Kasumi-1 (cell line): ENCODE data around the gene RGL1.

Experiments
- DNase-seq, 2 experiments: peaks; one replicate each; lab custom pipeline; 2025; lab: John Stamatoyannopoulos, UW

The RGL1 gene

DNA sequence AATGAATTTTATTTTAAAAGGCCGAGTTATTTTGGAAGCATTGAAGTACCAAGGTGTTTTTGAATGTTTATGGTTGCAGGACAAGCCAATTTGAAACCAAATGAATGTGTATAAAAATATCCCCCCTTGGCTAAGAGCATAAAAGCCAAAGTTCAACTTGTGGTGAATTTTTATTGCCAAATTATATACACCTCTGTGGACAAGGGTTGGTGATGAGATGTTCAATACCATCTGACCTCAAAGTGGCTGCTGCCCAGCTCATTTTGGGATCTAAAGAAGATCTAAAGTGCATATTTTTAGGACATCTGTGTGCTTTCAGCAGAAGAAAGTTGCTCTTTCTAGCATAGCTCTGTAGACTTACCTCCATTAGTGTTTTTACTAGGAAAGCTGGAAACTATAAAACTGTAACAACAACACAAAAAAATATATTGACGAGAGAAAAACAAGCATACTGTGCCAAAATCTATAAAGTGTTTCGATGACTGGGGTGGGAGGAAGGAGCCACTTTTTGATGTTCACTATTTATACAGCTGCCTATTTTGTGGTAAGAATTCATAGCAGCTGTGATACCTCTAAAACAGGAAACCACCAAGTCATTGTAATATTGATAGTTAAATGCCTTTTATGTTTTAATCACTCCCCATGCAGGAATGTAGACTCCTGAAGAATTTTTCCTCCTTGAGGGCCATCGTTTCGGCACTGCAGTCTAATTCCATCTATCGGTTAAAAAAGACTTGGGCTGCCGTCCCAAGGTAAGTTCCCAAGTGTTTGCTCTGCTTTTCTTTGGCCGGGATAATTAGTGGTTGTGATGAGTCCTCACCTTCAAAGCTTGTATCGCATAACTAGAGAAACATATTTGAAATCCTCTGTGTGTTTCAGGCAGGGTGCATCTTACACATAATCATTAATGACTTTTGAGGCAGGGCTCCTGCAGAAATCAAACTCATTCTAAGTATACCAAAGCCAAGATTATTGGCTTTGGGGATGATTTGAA, 83.2 kb downstream of the RGL1 start:
- DNase-seq: no peak

DNA sequence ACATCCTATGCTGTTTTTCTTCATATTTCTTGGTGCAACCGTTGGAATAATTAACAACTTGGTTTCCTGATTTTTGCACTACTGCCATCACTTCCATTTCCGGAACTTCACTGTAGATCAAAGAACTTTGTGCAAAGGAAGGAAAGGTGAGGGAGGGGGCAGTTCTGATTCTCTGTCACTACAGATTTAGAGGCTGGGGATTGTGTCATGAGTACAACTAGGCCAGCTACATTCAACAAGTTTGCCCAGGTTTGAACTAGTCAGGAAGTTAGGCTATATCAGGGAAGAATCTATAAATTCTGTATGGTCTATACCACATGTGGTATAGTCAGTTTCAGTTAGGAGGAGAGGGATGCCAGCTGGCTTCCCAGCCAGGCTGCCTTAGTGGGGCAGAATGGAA, 84.2 kb downstream of the RGL1 start:
- DNase-seq: no peak

DNA sequence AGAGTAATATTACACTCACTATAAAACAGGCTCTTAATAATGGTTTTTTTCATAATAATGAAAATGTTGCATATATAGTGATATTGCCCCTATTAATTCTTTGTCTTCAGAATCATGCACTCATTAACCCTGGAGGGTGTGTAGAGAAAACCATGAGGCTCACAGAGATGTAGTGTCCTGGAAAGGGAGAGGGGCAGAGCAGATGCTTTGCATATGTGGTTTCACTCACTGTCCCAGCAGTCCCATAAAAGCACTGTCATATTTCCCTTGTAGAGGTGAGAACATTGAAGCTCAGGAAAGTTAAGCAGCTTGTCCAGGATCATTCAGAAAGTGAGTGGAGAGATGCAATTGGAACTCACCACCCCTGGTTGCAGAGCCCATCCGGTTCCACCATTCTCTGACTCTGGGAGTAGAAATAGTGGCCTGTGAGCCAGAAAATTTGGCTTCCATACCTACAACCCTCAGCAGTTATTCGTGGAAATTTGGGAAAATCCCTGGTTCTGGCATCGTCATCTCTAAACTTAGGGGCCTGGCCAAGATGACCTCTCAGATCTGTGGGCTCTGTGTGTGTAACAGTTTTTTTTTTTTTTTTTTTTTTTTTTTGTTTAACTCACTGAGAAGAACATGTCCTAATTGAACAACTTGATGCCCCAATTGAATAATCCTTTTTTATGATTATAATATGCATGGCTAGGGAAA, 86.4 kb downstream of the RGL1 start:
- no peak for DNase-seq

DNA sequence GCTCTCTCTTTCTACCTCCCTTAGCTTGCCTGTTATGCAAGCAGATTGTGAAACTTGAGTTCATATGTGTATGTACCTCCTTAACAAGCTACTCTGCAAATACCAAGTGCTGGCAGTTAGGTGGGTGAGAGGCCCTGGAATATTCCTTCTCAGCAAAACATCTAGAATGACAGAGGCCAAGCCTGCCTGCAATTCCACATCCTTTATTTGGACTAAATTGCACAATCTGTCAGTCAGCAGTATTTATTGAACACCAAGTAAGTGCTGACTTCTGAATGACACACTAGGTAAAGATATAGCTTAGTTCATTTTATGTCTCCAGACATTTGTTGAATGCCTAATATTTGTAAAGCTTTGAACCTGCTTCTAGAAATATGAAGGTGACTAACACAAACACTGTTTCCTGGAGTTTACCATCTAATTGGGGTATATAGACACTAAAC, 87.5 kb downstream of the RGL1 start:
- DNase-seq: peak in 1 of 2 experiments; percentile 16

DNA sequence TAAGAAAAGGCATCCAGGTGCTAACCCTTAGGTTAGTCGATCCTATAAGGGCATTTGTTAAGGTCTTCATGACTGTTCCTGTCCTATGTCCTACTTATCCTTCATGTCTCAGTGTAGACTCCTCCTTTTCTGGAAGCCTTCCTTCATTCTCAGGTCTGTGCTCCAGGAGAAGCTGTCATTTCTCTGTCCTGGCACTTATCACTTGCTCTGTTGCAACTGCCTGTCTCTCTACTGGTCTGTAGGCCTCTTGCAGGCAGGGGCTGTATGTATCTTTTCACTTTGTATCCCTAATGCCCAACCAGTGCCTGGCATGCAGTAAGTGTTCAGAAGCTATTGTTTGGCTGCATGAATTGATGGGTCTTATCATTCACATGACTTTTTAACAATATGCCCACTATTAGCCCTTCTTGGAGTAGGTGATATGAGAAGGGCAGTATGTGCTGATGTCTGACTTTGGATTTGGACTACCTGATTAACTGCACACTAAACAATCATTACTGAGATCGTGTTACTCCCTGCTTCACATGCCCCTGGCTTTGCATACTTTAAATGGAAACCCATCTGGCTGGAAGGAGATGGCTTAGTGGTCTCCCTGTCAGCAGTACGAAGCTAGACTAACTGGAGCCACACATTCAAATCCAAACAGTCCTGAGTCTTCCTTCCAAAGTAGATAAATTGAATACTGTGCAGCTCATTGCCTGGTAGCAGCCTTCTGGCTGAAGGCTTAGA, 88.8 kb downstream of the RGL1 start:
- no peak for DNase-seq

DNA sequence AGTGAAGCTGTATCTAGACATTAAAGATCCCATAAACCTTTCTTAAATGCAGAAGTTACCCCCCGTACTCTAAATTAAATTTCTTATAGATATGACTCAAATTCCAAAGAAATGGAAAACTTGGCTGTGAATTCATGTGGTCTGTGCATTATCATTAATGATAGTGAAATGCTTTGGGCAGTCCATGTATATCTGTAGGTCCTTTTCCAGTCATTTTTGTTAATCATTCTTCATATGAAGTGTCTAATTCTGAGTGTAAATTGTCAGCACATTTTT, 89.3 kb downstream of the RGL1 start:
- DNase-seq: no peak

DNA sequence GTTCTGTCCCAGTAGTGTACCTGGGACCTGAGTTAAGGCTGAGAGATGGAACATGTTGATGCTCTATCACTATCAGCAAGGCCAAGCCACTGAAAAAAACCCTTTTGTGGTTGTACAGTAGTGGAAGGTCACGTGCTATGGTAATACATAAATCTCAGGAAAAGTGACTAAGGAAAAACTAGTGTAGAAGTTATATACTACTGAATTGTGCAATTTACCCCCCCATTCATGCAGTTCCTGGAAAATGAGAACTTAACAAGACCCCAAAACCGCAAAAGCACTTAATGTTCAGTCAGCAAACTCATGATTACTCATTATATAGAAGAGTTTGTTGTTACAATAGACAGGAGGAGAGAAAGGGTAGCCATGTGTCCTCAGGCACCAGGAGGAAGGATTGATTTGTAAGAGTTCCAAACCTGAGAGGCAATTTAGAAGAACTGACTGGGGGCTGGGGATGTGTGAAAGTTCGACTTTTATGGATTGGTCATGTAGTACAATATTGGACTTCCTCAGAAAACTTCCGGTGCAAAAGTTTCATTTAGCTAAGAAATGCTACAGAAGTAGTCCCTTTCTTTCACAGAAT, 91.6 kb downstream of the RGL1 start:
- DNase-seq: peak; percentile 71 to 76

DNA sequence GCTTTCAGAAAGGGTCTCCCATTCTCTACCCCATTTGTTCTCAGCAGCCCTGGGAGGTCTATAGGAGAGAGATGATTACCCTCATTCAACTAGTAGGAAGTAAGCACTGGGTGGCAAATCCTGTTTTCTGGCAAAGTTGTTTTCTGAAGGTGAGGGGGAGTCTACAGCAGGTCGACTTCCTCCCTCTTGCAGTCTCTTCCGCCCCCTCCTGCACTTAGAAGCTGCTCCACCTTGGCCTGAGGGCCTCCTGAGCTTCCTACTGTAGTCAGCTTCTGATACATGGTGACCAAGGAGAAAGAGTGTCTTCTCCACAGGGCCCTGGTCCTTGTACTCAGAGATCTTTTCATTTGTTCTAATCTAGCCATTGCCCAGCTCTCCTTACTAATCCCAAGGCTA, 93.1 kb downstream of the RGL1 start:
- DNase-seq: no peak

DNA sequence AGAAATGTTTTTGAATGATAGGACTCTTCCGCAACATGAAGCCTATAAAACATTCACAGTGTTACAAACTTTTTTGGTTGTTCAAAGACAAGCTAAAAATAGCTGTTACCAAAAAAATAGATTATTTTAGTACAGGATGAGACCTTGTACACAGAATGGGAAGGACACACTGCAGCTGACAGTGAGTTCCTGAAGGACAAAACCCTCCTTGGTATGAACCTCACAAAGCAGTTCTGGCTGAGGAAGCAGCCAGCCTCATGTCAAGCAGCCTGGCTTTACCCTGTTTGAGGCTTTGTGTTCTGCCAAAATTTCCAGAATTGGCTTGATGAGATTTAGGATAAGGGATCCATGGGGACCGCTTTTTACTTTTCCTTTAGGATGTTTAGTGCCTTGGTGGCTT, 93.7 kb downstream of the RGL1 start:
- no peak for DNase-seq

DNA sequence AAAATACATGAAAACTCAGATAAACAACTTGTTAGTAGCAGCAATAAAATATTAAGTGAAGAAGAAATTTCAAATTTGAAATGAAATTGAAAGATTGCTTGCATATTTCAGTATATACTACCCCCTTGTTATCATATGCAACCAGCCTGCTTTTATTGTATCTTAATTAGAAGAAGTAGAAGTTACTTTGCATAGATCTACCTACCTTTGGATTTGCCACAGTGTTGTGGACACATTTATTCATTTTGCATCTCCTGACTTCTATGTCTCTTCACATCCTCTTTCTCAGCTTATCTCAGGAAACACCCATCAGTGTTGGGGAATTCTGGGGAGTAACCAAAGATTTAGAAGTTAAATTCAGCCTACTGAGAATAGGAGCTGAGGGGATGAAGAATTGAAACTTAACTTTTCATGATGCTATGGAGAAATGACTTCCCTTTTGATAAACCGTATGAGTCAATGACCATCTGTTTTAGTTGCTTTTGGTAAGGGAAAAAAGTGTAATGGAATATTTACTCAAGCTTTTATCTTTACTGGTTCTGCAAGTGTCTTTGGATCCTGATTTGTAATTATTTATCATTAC, 96.9 kb downstream of the RGL1 start:
- peak; percentile 19 to 28 for DNase-seq

DNA sequence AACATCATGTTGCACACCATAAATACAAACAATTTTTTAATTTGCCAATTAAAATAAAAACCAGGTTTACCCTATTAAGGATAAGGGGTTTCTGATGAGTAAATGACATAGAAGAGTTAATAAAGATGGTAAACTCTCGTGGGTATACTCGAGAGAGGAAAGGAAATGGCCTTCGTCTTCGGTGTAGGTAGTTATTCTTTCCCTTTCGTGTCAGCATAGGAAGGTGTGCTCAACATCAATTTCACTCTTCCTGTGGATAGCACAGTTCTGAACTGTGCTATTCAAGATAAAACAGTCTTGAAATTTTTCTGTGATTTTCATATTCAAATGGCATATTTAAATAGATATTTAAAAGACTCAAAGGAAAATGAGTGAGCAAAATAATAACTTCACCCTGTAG, 98.2 kb downstream of the RGL1 start:
- no peak for DNase-seq

DNA sequence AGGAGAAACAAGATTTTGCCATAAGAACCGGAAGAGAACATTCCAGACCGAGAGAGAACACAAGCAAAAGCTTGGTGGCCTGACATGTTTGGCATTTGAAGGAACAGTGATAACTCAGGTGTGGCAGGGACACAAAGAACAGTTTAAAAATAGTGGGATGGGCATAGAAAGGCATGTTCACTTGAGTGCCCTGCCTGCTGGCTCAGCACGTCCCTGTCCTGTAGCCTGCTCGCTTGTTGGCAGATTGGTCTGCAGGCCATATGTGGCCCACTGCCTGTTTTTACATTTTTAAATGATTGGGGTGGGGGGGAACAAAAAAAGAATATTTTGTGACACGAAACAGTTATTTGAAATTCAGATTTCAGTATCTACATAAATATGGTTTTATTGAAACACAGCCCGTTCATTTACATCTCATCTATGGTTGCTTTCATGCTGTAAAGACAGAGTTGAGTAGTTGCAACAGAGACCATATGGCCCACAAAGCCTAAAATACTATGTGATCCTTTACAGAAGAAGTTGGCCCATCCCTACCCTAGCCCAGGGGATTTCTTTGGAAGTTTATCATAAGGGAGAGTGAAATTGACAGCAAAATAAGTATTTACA, 100.7 kb downstream of the RGL1 start:
- no peak for DNase-seq

DNA sequence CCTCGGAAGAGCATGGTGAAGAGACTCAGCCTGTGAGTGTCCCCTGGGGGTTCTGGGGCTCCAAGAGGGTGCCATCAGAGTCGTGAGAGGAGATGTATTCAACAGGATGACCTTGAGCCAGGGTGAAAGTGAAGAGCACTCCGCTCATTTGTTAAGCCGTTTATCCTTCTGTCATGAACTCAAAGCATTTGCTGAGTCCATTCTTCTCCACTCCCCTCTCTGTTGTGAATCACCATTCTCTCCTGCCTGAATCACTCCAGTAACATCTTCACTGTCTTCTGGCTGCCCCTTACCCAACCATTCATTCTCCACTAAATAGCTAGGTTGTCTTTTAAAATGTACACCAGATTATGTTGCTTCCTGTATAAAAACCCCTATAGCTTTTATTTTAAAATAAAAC, 102.2 kb downstream of the RGL1 start:
- DNase-seq: no peak

DNA sequence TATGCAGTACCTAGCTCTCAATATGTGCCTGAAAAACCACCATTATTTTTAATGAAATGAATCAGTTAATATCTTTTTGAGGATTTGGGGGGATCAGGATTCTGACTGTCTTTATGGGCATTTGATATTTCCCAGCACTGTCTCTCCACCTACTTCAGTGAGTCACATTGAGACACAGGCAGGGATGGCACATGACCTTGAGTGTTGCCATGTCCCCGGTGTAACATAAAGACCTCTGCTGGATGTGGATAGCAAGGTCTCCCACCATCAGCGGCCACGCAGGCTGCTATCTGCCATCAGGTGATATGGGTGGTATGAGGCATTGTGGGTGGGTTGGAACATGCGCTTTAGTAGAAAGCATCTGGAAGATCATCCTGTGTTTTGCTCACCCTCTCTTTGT, 103.2 kb downstream of the RGL1 start:
- DNase-seq: no peak

DNA sequence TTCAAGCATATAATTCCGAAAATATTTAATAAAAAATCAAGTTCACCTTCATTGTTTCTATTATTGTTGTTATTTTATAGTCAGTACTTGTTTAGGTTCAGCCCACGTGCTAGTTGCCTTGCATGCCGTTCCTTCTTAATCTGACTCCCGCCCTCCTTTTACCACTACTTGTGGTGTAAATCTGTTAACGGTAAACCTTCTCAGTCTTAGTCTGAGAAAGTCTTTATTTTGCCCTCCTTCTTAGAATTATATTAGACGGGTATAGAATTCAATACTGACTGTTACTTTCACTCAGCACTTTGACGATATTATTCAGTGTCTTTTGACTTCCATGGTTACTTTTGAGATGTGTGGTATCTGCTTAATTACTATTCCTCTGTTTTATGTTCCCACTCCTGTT, 104.8 kb downstream of the RGL1 start:
- no peak for DNase-seq

DNA sequence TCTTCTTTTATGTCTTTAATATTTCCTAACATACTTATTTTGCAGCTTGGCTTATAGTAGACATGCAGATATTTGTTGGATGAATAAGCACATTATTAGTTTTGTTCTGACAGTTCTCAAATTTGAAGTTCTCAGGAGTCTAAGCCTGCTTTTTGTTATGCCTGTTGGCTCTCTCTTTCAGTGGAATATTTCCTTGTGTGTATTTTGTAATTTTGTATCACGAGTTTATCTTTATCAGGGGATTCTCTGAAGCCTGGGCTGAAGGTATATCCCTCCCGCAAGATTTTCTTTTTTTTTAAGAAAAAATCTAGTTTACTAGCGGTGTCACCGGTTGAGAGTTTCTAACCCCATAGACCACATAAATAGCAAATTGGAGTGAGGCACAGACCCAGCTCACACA, 105.9 kb downstream of the RGL1 start:
- DNase-seq: no peak

DNA sequence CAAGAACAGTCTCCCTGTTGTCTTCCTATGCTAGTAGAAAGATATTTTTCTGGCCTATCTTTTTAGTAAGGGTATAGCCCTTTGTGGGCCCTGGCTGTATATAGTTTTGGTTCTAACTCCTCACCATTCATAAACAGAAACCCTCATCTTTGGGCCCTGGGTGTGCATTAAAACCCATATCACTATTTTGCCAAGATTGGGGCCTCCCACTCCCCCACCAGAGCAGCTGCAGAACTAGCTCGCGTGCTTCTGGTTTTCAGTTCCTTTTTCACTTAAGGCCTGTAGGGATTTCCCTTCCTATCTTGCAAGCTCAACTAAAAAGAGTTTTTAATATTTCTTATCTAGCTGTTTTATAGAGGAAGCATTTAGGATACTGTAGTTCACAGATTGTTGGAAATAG, 106.4 kb downstream of the RGL1 start:
- DNase-seq: peak; percentile 76 to 78

DNA sequence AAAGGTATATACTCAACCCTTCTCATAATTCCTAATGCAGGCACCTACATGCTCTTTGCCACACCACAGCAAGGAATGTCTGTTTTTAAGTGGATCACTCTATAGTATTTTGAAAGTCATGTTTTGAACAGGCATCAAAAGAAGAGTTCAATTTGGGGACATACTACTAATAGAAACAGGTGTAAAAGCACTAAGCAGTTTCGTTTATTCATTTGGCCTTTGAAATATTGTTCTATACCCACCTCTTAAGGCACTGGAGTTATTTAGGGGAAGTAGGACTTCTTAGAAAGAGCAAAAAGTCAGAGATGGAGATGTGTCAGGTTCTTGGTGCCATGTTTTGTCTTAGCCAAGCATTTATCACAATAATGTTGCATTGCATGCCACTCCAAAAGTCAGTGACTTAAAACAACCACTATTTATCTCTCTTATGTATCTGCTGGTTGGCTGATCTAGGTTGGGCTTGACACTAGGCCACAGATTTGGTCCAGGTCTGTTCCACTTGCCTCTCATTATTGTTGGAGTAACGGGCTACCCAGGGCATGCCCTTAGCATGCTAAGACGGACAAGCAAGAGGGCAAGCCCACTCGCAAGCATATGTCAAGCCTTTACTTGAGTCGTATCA, 107.5 kb downstream of the RGL1 start:
- DNase-seq: no peak

DNA sequence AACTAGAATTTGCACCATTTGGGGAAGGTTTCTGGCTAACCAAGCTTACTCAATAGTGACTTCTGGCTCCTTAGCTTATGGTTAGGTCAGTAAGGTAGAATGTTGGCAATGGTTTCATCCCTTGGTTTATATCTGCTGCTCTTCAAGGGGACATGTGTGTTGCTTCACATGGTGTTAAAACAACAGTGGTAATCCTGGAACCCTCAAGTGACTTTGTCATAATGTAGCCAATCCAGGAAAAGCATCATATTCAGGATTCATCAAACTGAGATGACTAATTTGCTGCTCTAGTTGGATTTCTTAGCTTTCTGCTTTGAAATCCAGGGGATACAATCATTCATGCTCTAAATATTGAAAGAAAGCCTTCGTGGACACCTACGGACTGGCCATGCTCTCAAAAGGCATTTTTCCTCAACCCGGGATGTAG, 108.7 kb downstream of the RGL1 start:
- DNase-seq: no peak

DNA sequence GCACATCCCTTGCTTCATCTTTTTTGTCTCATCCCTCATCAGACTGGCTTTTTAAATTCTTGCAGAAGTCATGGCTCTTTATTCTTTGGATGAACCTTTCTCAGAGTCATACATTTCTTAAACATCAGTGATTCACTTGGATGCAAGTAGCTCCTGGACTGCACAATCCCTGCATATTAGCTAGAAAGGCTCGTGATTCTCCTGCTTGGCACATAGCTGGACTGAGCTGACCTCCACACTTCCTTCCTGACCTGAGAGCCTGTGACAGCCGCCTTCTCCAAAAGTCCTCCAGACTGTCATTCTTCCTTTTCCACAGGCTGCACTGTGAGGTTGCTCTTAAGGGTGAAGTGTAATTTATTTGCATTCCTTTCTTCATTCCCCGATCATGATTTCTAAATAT, 109.4 kb downstream of the RGL1 start:
- DNase-seq: no peak

DNA sequence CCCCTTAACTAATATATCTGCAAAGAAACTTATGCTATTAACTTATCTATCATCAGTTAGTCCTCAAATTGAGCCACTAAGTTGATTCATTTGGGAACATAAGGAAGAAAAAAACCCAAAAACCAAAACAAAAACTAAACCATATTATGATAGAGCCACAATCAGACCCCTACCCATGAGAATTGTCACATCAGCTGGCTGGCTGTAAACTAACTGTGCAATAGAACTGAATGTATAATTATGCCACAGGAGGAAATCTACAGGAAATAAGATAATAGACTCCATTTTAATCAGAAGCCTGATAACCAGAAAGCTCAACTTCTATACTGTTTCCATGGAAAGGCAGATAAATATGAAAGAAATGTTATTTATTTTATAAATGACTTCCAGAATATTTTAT, 110.0 kb downstream of the RGL1 start:
- DNase-seq: no peak
